GM19452 (cell line): ENCODE results near the gene PREX1.
"Not testable (repeated sequence)": the region's sequence is repeated elsewhere in the genome, so short reads cannot be mapped to it uniquely, and the experiment has no call there.

Experiments
- ATAC-seq: cut with Tn5 transposase; IDR thresholded peaks from one replicate; pipeline ENCODE4 v1.9.1; 2021; ENCODE audit not compliant: unreplicated experiment

Gene PREX1

GRCh38 chr20:48812600-48813445 lies 15.0 kb downstream of the PREX1 start:
- no peak for ATAC-seq

GRCh38 chr20:48812114-48812513 lies 15.7 kb downstream of the PREX1 start:
- ATAC-seq: not testable (repeated sequence)

- no peak for ATAC-seq
Measured at GRCh38 chr20:48809673-48810072, 18.1 kb downstream of the PREX1 start.

GRCh38 chr20:48808382-48809034 lies 19.3 kb downstream of the PREX1 start:
- ATAC-seq: no peak

- ATAC-seq: no peak
Measured at GRCh38 chr20:48807586-48808381, 20.0 kb downstream of the PREX1 start.

GRCh38 chr20:48807051-48807450 lies 20.7 kb downstream of the PREX1 start:
- ATAC-seq: no peak

GRCh38 chr20:48805716-48806115 lies 22.1 kb downstream of the PREX1 start:
- ATAC-seq: no peak

- no peak for ATAC-seq
Measured at GRCh38 chr20:48805286-48805685, 22.5 kb downstream of the PREX1 start.

GRCh38 chr20:48804300-48804980 lies 23.4 kb downstream of the PREX1 start:
- ATAC-seq: no peak

- no peak for ATAC-seq
Measured at GRCh38 chr20:48803176-48804053, 24.4 kb downstream of the PREX1 start.

- no peak for ATAC-seq
Measured at GRCh38 chr20:48802647-48803046, 25.2 kb downstream of the PREX1 start.

GRCh38 chr20:48802216-48802615 lies 25.6 kb downstream of the PREX1 start:
- ATAC-seq: no peak

- no peak for ATAC-seq
Measured at GRCh38 chr20:48801197-48801596, 26.6 kb downstream of the PREX1 start.

- ATAC-seq: no peak
Measured at GRCh38 chr20:48800177-48800576, 27.6 kb downstream of the PREX1 start.

GRCh38 chr20:48799328-48800105 lies 28.3 kb downstream of the PREX1 start:
- ATAC-seq: no peak

GRCh38 chr20:48797850-48798747 lies 29.7 kb downstream of the PREX1 start:
- no peak for ATAC-seq

GRCh38 chr20:48797275-48797825 lies 30.4 kb downstream of the PREX1 start:
- ATAC-seq: no peak

- ATAC-seq: no peak
Measured at GRCh38 chr20:48795732-48796131, 32.1 kb downstream of the PREX1 start.
